Measurements from ENCODE around the gene CD4. TPM values are rescaled to one million over a fixed set of nuclear protein-coding genes. Genes with fewer than 3 reads are reported as not detected.

The CD4 gene
- total RNA-seq, 1 experiment from 2014 or later: 0.42 TPM

GRCh38 chr12:6834254-6834653, 44.9 kb downstream of the CD4 start:
- no peak overlapping the region for H3K4me2 ChIP-seq (ENCODE audit: low read length)
- no peaks in the 10 kb centered on the region for H3K9me2 ChIP-seq (ENCODE audit: insufficient read depth)
- H3K9me3 ChIP-seq (ENCODE audit: control insufficient read depth in 1 of 2, insufficient read depth in 1 of 2, low read depth in 1 of 2, low read length in 2 of 2): no peaks in the 10 kb centered on the region
- H3K36me3 ChIP-seq (ENCODE audit: control insufficient read depth in 1 of 2, insufficient read depth in 2 of 2, low read length in 2 of 2): peaks cover 16 to 33% of the 10 kb centered on the region in 2 experiments; a peak in 3 of 4 replicates
- TF ChIP-seq RAD21 (IDR thresholded peaks at IDR 0.05; ENCODE audit: low read depth) (no peak), FOSL1 (IDR thresholded peaks at IDR 0.05; ENCODE audit: low read depth) (no peak), ELF1 (IDR thresholded peaks at IDR 0.05; ENCODE audit: borderline replicate concordance, low read depth) (no peak), CBX3 (IDR thresholded peaks at IDR 0.05; ENCODE audit: low read depth) (no peak), SRF (IDR thresholded peaks at IDR 0.05; ENCODE audit: low read depth) (no peak), ZFX (IDR thresholded peaks at IDR 0.05) (no peak), ZBTB33 (IDR thresholded peaks at IDR 0.05; ENCODE audit: extremely low read depth, insufficient replicate concordance, low read length) (no peak), YY1 (IDR thresholded peaks at IDR 0.05; ENCODE audit: extremely low read depth, insufficient replicate concordance, low read depth, low read length) (no peak), MAX (IDR thresholded peaks at IDR 0.05) (no peak), EZH2 (IDR thresholded peaks at IDR 0.05) (no peak), JUND (IDR thresholded peaks at IDR 0.05) (no peak), SP1 (IDR thresholded peaks at IDR 0.05; ENCODE audit: low read depth) (no peak), ZNF274 (IDR thresholded peaks at IDR 0.05; ENCODE audit: low read depth, low read length) (no peak), TCF7L2 (IDR thresholded peaks at IDR 0.05; ENCODE audit: borderline replicate concordance, extremely low read depth, insufficient read depth, insufficient read length) (no peak), POLR2A (IDR thresholded peaks at IDR 0.05; ENCODE audit: borderline replicate concordance, extremely low read depth, insufficient read depth, insufficient read length) (no peak), SIN3A (IDR thresholded peaks at IDR 0.05; ENCODE audit: low read depth) (no peak), REST (IDR thresholded peaks at IDR 0.05; ENCODE audit: low read depth) (no peak), EGR1 (IDR thresholded peaks at IDR 0.05; ENCODE audit: low read depth) (no peak), CTCF (IDR thresholded peaks at IDR 0.05 in 2 of 3, conservative IDR thresholded peaks at IDR 0.05 in 1 of 3; ENCODE audit: borderline replicate concordance in 1 of 3, insufficient read depth in 1 of 3, low read depth in 2 of 3, low read length in 2 of 3) (no peak), POLR2AphosphoS5 (IDR thresholded peaks at IDR 0.05; ENCODE audit: low read depth, low read length) (no peak)
- no peak overlapping the region for H3K4me3 ChIP-seq (replicated peaks in 1 of 2; ENCODE audit: low read depth in 1 of 2, low read length in 2 of 2)
- DNase-seq (ENCODE audit: low read depth, low spot score) (no peak), ATAC-seq (no peak)
- intact Hi-C loops (cut with micrococcal nuclease): no loop called here
- H3K27ac ChIP-seq (ENCODE audit: low read depth, low read length): no peak overlapping the region
- peaks cover 9% of the 10 kb centered on the region for H3K79me2 ChIP-seq (ENCODE audit: insufficient read depth, low read length)
- RAD21 ChIA-PET (ENCODE audit: low non-redundant PET in 1 of 2, low total read pairs in 2 of 2, uncharacterized antibody in 2 of 2, unreplicated experiment in 2 of 2): no interaction called here
- peaks cover 5 to 22% of the 10 kb centered on the region in 2 experiments for H3K4me1 ChIP-seq (ENCODE audit: control insufficient read depth in 1 of 2, insufficient read depth in 2 of 2, low read length in 2 of 2)
- POLR2A ChIA-PET: interaction anchor here (1.4 to 4.3 kb wide), 3 partner anchors 15 to 81 kb away, joined by 3 to 17 read pairs (median 5); partner anchors contain the start of genes CDCA3, MLF2 and USP5
- H3K27me3 ChIP-seq (ENCODE audit: insufficient read depth, low read length): no peaks in the 10 kb centered on the region
- no peaks in the 10 kb centered on the region for H4K20me1 ChIP-seq (ENCODE audit: insufficient read depth)
- BruUV-seq (replicated peaks): no TSS peak
- CTCF ChIA-PET: interaction anchor here (1.2 to 5.5 kb wide), 7 partner anchors 12 to 145 kb away, joined by 3 to 38 read pairs (median 3); partner anchors contain the start of genes CDCA3, GPR162, MLF2 and USP5
- H2AFZ ChIP-seq (ENCODE audit: low read depth, low read length, poor library complexity, severe bottlenecking): no peak overlapping the region
- H3K9ac ChIP-seq (ENCODE audit: low read length): no peak overlapping the region
